ENCODE measurements around the gene SORCS2.

Gene SORCS2

GRCh38 chr4:7165874-7166201 is 26.5 kb upstream of the SORCS2 start:
- no peak for DNase-seq (ENCODE audit: low read depth, low spot score)
- no peaks in the 10 kb centered on the region for H3K9me3 ChIP-seq (ENCODE audit: low read depth, low read length)
- no peaks in the 10 kb centered on the region for H3K36me3 ChIP-seq (ENCODE audit: insufficient read depth, low read length)
- TF ChIP-seq FOXP2 (optimal IDR thresholded peaks at IDR 0.05; ENCODE audit: control extremely low read depth, extremely low read length, insufficient read depth) = no peak
- no peak for TF ChIP-seq EZH2 (IDR thresholded peaks at IDR 0.05)
- no peak for TF ChIP-seq POLR2AphosphoS5 (IDR thresholded peaks at IDR 0.05; ENCODE audit: borderline replicate concordance, low read depth, low read length)
- H3K4me3 ChIP-seq = no peak overlapping the region
- H3K27ac ChIP-seq = no peak overlapping the region
- no peak overlapping the region for H3K9ac ChIP-seq (ENCODE audit: insufficient read length)

- Histone ChIP-seq H3K36me3 (ENCODE audit: insufficient read depth, low read length) (no peaks in the 10 kb centered on the region), H3K4me3 (no peak overlapping the region), H3K9ac (ENCODE audit: insufficient read length) (no peak overlapping the region), H3K27ac (no peak overlapping the region), H3K9me3 (ENCODE audit: low read depth, low read length) (no peaks in the 10 kb centered on the region)
- no peak for DNase-seq (ENCODE audit: low read depth, low spot score)
- TF ChIP-seq FOXP2 (optimal IDR thresholded peaks at IDR 0.05; ENCODE audit: control extremely low read depth, extremely low read length, insufficient read depth) = no peak
- no peak for TF ChIP-seq EZH2 (IDR thresholded peaks at IDR 0.05)
- TF ChIP-seq POLR2AphosphoS5 (IDR thresholded peaks at IDR 0.05; ENCODE audit: borderline replicate concordance, low read depth, low read length) = no peak
Measured at GRCh38 chr4:7166237-7166636, 26.1 kb upstream of the SORCS2 start.

- Histone ChIP-seq H3K36me3 (ENCODE audit: insufficient read depth, low read length) (no peaks in the 10 kb centered on the region), H3K27ac (no peak overlapping the region), H3K9ac (ENCODE audit: insufficient read length) (no peak overlapping the region), H3K9me3 (ENCODE audit: low read depth, low read length) (no peaks in the 10 kb centered on the region), H3K4me3 (no peak overlapping the region)
- no peak for DNase-seq (ENCODE audit: low read depth, low spot score)
- TF ChIP-seq POLR2AphosphoS5 (IDR thresholded peaks at IDR 0.05; ENCODE audit: borderline replicate concordance, low read depth, low read length) (no peak), FOXP2 (optimal IDR thresholded peaks at IDR 0.05; ENCODE audit: control extremely low read depth, extremely low read length, insufficient read depth) (no peak), EZH2 (IDR thresholded peaks at IDR 0.05) (no peak)
Measured at GRCh38 chr4:7166981-7167700, 25.2 kb upstream of the SORCS2 start.

DNA sequence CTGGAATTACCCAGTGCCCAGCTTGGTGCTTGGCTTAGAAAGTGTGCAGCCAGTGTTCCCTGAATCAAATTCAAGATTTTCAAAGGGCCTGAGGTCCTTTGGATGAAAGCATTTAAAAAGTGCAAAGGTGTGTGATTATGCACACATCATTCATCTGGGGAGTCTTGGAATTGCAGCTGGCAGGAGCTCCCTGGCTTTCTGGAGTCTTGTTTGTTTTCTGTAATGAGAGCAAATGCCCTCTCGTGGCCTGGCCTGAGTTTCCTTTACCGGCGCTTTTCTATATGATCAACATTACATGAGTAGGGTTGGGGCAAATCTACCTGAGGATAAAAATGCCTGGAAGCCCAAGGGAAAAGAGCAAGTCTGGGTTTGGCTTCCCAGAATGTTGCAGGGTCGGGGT is 24.6 kb upstream of the SORCS2 start:
- no peak overlapping the region for H3K4me3 ChIP-seq
- H3K27ac ChIP-seq = no peak overlapping the region
- no peak for DNase-seq (ENCODE audit: low read depth, low spot score)
- no peak overlapping the region for H3K9ac ChIP-seq (ENCODE audit: insufficient read length)
- TF ChIP-seq EZH2 (IDR thresholded peaks at IDR 0.05) = no peak
- no peak for TF ChIP-seq FOXP2 (optimal IDR thresholded peaks at IDR 0.05; ENCODE audit: control extremely low read depth, extremely low read length, insufficient read depth)
- no peak for TF ChIP-seq POLR2AphosphoS5 (IDR thresholded peaks at IDR 0.05; ENCODE audit: borderline replicate concordance, low read depth, low read length)
- H3K9me3 ChIP-seq (ENCODE audit: low read depth, low read length) = no peaks in the 10 kb centered on the region
- H3K36me3 ChIP-seq (ENCODE audit: insufficient read depth, low read length) = no peaks in the 10 kb centered on the region

GRCh38 chr4:7168106-7168505 is 24.2 kb upstream of the SORCS2 start:
- H3K36me3 ChIP-seq (ENCODE audit: insufficient read depth, low read length) = no peaks in the 10 kb centered on the region
- no peak for DNase-seq (ENCODE audit: low read depth, low spot score)
- no peak overlapping the region for H3K27ac ChIP-seq
- H3K9ac ChIP-seq (ENCODE audit: insufficient read length) = no peak overlapping the region
- H3K9me3 ChIP-seq (ENCODE audit: low read depth, low read length) = no peaks in the 10 kb centered on the region
- no peak for TF ChIP-seq POLR2AphosphoS5 (IDR thresholded peaks at IDR 0.05; ENCODE audit: borderline replicate concordance, low read depth, low read length)
- no peak for TF ChIP-seq FOXP2 (optimal IDR thresholded peaks at IDR 0.05; ENCODE audit: control extremely low read depth, extremely low read length, insufficient read depth)
- TF ChIP-seq EZH2 (IDR thresholded peaks at IDR 0.05) = no peak
- H3K4me3 ChIP-seq = no peak overlapping the region

GRCh38 chr4:7169134-7169533 is 23.2 kb upstream of the SORCS2 start:
- Histone ChIP-seq H3K27ac (no peak overlapping the region), H3K9me3 (ENCODE audit: low read depth, low read length) (no peaks in the 10 kb centered on the region), H3K36me3 (ENCODE audit: insufficient read depth, low read length) (no peaks in the 10 kb centered on the region), H3K9ac (ENCODE audit: insufficient read length) (no peak overlapping the region), H3K4me3 (no peak overlapping the region)
- no peak for TF ChIP-seq FOXP2 (optimal IDR thresholded peaks at IDR 0.05; ENCODE audit: control extremely low read depth, extremely low read length, insufficient read depth)
- no peak for TF ChIP-seq EZH2 (IDR thresholded peaks at IDR 0.05)
- no peak for DNase-seq (ENCODE audit: low read depth, low spot score)

DNA sequence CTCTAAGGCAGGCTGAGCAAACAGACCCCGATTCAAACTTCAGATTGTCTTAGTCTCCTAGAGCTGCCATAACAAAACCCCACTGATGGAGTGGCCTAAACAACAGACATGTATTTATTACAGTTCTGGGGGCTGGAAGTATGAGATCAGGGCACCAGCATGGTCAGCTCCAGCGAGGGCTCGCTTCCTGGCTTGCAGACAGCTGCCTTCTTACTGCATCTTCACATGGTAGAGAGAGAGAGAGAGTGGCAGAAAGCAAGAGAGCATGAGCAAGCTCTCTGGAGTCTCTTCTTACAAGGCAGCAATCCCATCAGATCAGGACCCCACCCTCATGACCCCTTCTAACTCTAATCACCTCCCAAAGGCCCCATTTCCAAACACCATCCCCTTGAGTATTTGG is 22.3 kb upstream of the SORCS2 start:
- Histone ChIP-seq H3K27ac (no peak overlapping the region), H3K36me3 (ENCODE audit: insufficient read depth, low read length) (no peaks in the 10 kb centered on the region), H3K9ac (ENCODE audit: insufficient read length) (no peak overlapping the region), H3K9me3 (ENCODE audit: low read depth, low read length) (no peaks in the 10 kb centered on the region), H3K4me3 (no peak overlapping the region)
- DNase-seq (ENCODE audit: low read depth, low spot score) = no peak
- TF ChIP-seq POLR2AphosphoS5 (IDR thresholded peaks at IDR 0.05; ENCODE audit: borderline replicate concordance, low read depth, low read length) (no peak), FOXP2 (optimal IDR thresholded peaks at IDR 0.05; ENCODE audit: control extremely low read depth, extremely low read length, insufficient read depth) (no peak), EZH2 (IDR thresholded peaks at IDR 0.05) (no peak)

DNA sequence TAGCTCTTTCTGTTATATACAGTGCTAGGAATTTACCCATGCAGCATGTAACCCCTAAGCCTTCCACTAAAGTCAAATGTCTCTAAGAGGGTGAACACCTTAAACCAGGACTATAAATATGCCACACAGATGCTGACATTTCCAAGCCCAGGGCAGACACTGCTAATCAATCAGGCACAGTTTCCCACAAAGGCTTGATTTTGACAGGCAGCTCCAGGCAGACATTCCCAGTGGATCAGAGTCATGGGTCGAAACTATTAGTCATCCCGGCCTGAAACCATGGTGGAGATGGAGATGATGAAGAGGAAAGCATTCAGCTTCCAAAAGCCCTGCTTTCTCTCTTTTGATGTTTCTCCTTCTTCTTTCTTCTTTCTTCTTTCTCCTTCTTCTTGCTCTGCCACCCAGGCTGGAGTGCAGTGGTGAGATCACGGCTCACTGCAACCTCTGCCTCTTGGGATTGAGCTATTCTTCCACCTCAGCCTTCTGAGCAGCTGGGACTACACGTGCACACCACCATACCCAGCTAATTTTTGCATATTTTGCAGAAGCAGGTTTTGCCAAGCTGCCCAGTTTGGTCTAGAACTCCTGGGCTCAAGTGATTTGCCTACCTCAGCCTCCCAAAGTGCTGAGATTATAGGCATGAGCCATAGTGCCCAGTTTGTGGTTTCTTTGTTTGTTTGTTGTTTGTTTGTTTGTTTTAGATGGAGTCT is 21.0 kb upstream of the SORCS2 start:
- Histone ChIP-seq H3K4me3 (no peak overlapping the region), H3K27ac (no peak overlapping the region), H3K9ac (ENCODE audit: insufficient read length) (no peak overlapping the region), H3K9me3 (ENCODE audit: low read depth, low read length) (no peaks in the 10 kb centered on the region), H3K36me3 (ENCODE audit: insufficient read depth, low read length) (no peaks in the 10 kb centered on the region)
- no peak for TF ChIP-seq POLR2AphosphoS5 (IDR thresholded peaks at IDR 0.05; ENCODE audit: borderline replicate concordance, low read depth, low read length)
- no peak for TF ChIP-seq EZH2 (IDR thresholded peaks at IDR 0.05)
- no peak for TF ChIP-seq FOXP2 (optimal IDR thresholded peaks at IDR 0.05; ENCODE audit: control extremely low read depth, extremely low read length, insufficient read depth)
- no peak for DNase-seq (ENCODE audit: low read depth, low spot score)

Data from SK-N-MC (cell line).